ENCODE measurements around the gene MS4A4E. TPM values are rescaled to one million over a fixed set of nuclear protein-coding genes. Genes with fewer than 3 reads are reported as not detected.

The MS4A4E gene
- total and polyA plus RNA-seq, 2 of the 8 experiments (the other 6 are each of a cell fraction or from before 2014, with no cell fraction given): not detected

GRCh38 chr11:60159868-60160267, 83.1 kb downstream of the MS4A4E start (continued):
- TF ChIP-seq CTCF (IDR thresholded peaks at IDR 0.05; ENCODE audit: control extremely low read depth in 1 of 3, insufficient read depth in 1 of 3, low read depth in 1 of 3, low read length in 3 of 3): no peak
